Measurements from ENCODE around the gene IFT25. TPM values are rescaled to one million over a fixed set of nuclear protein-coding genes. Genes with fewer than 3 reads are reported as not detected.
A peak's percentile ranks its signal among the peaks of the same experiment; 100 is the strongest.

IFT25 gene
- total RNA-seq, 1 experiment from 2014 or later, result 43.3 TPM

- no peak for DNase-seq (ENCODE audit: low read depth)
These were observed 16.1 kb downstream of the IFT25 start for GRCh38 chr1:53929246-53929960.

GRCh38 chr1:53927376-53927881 is 18.1 kb downstream of the IFT25 start:
- DNase-seq (ENCODE audit: low read depth), result no peak

GRCh38 chr1:53919675-53920066 is 25.8 kb downstream of the IFT25 start:
- DNase-seq (ENCODE audit: low read depth), result peak; percentile 48

- DNase-seq (ENCODE audit: low read depth), result no peak
These were observed 27.2 kb downstream of the IFT25 start for GRCh38 chr1:53918343-53918742.

- DNase-seq (ENCODE audit: low read depth), result no peak
These were observed 32.0 kb downstream of the IFT25 start for GRCh38 chr1:53913352-53914033.

GRCh38 chr1:53911442-53911841 is 34.1 kb downstream of the IFT25 start:
- DNase-seq (ENCODE audit: low read depth), result no peak

GRCh38 chr1:53909946-53910345 is 35.6 kb downstream of the IFT25 start:
- DNase-seq (ENCODE audit: low read depth), result no peak

GRCh38 chr1:53906121-53906520 is 39.4 kb downstream of the IFT25 start:
- no peak for DNase-seq (ENCODE audit: low read depth)

GRCh38 chr1:53905509-53905908 is 40.0 kb downstream of the IFT25 start:
- DNase-seq (ENCODE audit: low read depth), result no peak

- DNase-seq (ENCODE audit: low read depth), result peak; percentile 68
These were observed 43.0 kb downstream of the IFT25 start for GRCh38 chr1:53902235-53903138.

GRCh38 chr1:53899708-53900107 is 45.8 kb downstream of the IFT25 start:
- DNase-seq (ENCODE audit: low read depth), result no peak

- DNase-seq (ENCODE audit: low read depth), result peak; percentile 56
These were observed 46.3 kb downstream of the IFT25 start for GRCh38 chr1:53899206-53899628.

- DNase-seq (ENCODE audit: low read depth), result peak; percentile 66
These were observed 48.8 kb downstream of the IFT25 start for GRCh38 chr1:53896635-53897229.

- no peak for DNase-seq (ENCODE audit: low read depth)
These were observed 50.1 kb downstream of the IFT25 start for GRCh38 chr1:53895421-53895820.

- no peak for DNase-seq (ENCODE audit: low read depth)
These were observed 50.9 kb downstream of the IFT25 start for GRCh38 chr1:53894644-53895043.

- DNase-seq (ENCODE audit: low read depth), result no peak
These were observed 51.4 kb downstream of the IFT25 start, which contains the start of gene DIO1 for GRCh38 chr1:53893999-53894636. DIO1 (plus strand) TSS chr1:53894187; CDS start chr1:53894211, 24 bp downstream.

GRCh38 chr1:53892911-53893310 is 52.6 kb downstream of the IFT25 start:
- DNase-seq (ENCODE audit: low read depth), result no peak

GRCh38 chr1:53891678-53892077 is 53.8 kb downstream of the IFT25 start:
- DNase-seq (ENCODE audit: low read depth), result no peak

- DNase-seq (ENCODE audit: low read depth), result no peak
These were observed 54.5 kb downstream of the IFT25 start for GRCh38 chr1:53891018-53891417.

GRCh38 chr1:53890522-53890941 is 55.0 kb downstream of the IFT25 start:
- DNase-seq (ENCODE audit: low read depth), result peak; percentile 29
